Smooth muscle cell (in vitro differentiated cells): ENCODE results near the gene SPIC. TPM values are rescaled to one million over a fixed set of nuclear protein-coding genes. Genes with fewer than 3 reads are reported as not detected.
"Not testable (repeated sequence)": the region's sequence is repeated elsewhere in the genome, so short reads cannot be mapped to it uniquely, and the experiment has no call there.

Experiments
- DNase-seq: peaks from one replicate; lab custom pipeline; 2025; ENCODE audit not compliant: unreplicated experiment; lab: John Stamatoyannopoulos, UW
- H2AFZ ChIP-seq: fragments of 200-600 bp; sonication (generic); 2 replicates; pipeline ENCODE4 v1.6.0; 2016; ENCODE audit warnings: antibody characterized with exemption, low read depth, mild to moderate bottlenecking
- H3F3A ChIP-seq: fragments of 200-600 bp; sonication (generic); 2 replicates; pipeline ENCODE4 v1.6.0; 2017; ENCODE audit warnings: antibody characterized with exemption, low read depth
- H3K27ac ChIP-seq: fragments of 200-600 bp; sonication (generic); 2 replicates; pipeline ENCODE4 v1.5.1; 2016; ENCODE audit warnings: low read depth, mild to moderate bottlenecking
- H3K27me3 ChIP-seq: fragments of 200-600 bp; sonication (generic); 2 replicates; pipeline ENCODE4 v1.6.1; 2016; ENCODE audit warnings: low read depth, mild to moderate bottlenecking
- H3K36me3 ChIP-seq: fragments of 200-600 bp; sonication (generic); 2 replicates; pipeline ENCODE4 v1.5.1; 2016; ENCODE audit warnings: low read depth
- H3K4me1 ChIP-seq: fragments of 200-600 bp; sonication (generic); 2 replicates; pipeline ENCODE4 v1.5.1; 2016; ENCODE audit warnings: low read depth
- H3K4me2 ChIP-seq: fragments of 200-600 bp; sonication (generic); 2 replicates; pipeline ENCODE4 v1.6.0; 2016; ENCODE audit warnings: mild to moderate bottlenecking
- H3K4me3 ChIP-seq: fragments of 200-600 bp; sonication (generic); 2 replicates; pipeline ENCODE4 v1.5.1; 2016; ENCODE audit warnings: mild to moderate bottlenecking
- H3K79me2 ChIP-seq: fragments of 200-600 bp; sonication (generic); 2 replicates; pipeline ENCODE4 v1.6.0; 2016; ENCODE audit warnings: low read depth, mild to moderate bottlenecking
- H3K9ac ChIP-seq: fragments of 200-600 bp; sonication (generic); 2 replicates; pipeline ENCODE4 v1.6.0; 2016; ENCODE audit warnings: low read depth
- H3K9me3 ChIP-seq: fragments of 200-600 bp; sonication (generic); replicated peaks from 2 replicates; pipeline ENCODE4 v1.5.1; 2016; ENCODE audit warnings: low read depth
- H4K20me1 ChIP-seq: fragments of 200-600 bp; sonication (generic); 2 replicates; pipeline ENCODE4 v1.6.0; 2016; ENCODE audit warnings: low read depth
- CTCF ChIP-seq: fragments of 200-600 bp; sonication (generic); IDR thresholded peaks from 2 replicates; pipeline ENCODE4 v1.5.1; 2017; ENCODE audit warnings: borderline replicate concordance, mild to moderate bottlenecking, antibody characterized with exemption; ENCODE audit not compliant: insufficient read depth, poor library complexity, severe bottlenecking
- WGBS: methylation state at CpG from one replicate; pipeline ENCODE4 v1.1.7; 2016; ENCODE audit warnings: low lambda C conversion rate; 5-methylcytosine and 5-hydroxymethylcytosine counted together
- polyA plus RNA-seq: library from polyadenylated mRNA; unstranded; fragments of >200 nt; fragmentation: Nextera tagmentation; extraction: Ambion mirVana; gene quantifications from 2 replicates; pipeline ENCODE4 v1.2.1, GENCODE V29; 2016
- total RNA-seq: library from RNA; depleted of rRNA; stranded (reverse); fragments of >200 nt; gene quantifications from 2 replicates; pipeline ENCODE4 v1.2.3, GENCODE V29; 2014

The SPIC gene
- total and polyA plus RNA-seq, 2 experiments from 2014 or later: not detected

- DNase-seq: no peak
- Histone ChIP-seq H3K79me2 (no peaks in the 10 kb centered on the region), H3K4me3 (no peak overlapping the region), H4K20me1 (no peaks in the 10 kb centered on the region), H3K4me2 (no peak overlapping the region), H3K27ac (no peak overlapping the region), H3K27me3 (peaks cover 6% of the 10 kb centered on the region), H3K36me3 (no peaks in the 10 kb centered on the region), H3K9ac (no peak overlapping the region), H3F3A (no peaks in the 10 kb centered on the region), H3K9me3 (no peaks in the 10 kb centered on the region), H2AFZ (no peak overlapping the region), H3K4me1 (no peaks in the 10 kb centered on the region)
- 95% methylated on average over 2 of the region's 2 CpGs for WGBS
- TF ChIP-seq CTCF: no peak
Measured at GRCh38 chr12:101470939-101471338, 4.2 kb upstream of the SPIC start.

- not testable (repeated sequence) for H3K9me3 ChIP-seq, H3K9ac ChIP-seq, DNase-seq, H3K4me2 ChIP-seq, H3K27me3 ChIP-seq, H3K27ac ChIP-seq, H4K20me1 ChIP-seq, H3K4me1 ChIP-seq, H3F3A ChIP-seq, H3K4me3 ChIP-seq, H3K36me3 ChIP-seq, H2AFZ ChIP-seq, H3K79me2 ChIP-seq
- 94% methylated on average over 5 of the region's 5 CpGs for WGBS
Measured at GRCh38 chr12:101471878-101472277, 3.3 kb upstream of the SPIC start.

- 65% methylated on average over 4 of the region's 4 CpGs for WGBS
Measured at GRCh38 chr12:101474248-101474647, 888 bp upstream of the SPIC start.

GRCh38 chr12:101475751-101476305, 692 bp downstream of the SPIC start:
- DNase-seq: no peak
- Histone ChIP-seq H3F3A (no peaks in the 10 kb centered on the region), H3K9me3 (no peaks in the 10 kb centered on the region), H3K4me3 (no peak overlapping the region), H3K79me2 (no peaks in the 10 kb centered on the region), H3K4me2 (no peak overlapping the region), H3K36me3 (no peaks in the 10 kb centered on the region), H3K27me3 (peaks cover 6% of the 10 kb centered on the region), H3K27ac (no peak overlapping the region), H3K4me1 (no peaks in the 10 kb centered on the region), H2AFZ (no peak overlapping the region), H3K9ac (no peak overlapping the region), H4K20me1 (no peaks in the 10 kb centered on the region)
- WGBS: 90% methylated on average over 5 of the region's 5 CpGs
- no peak for TF ChIP-seq CTCF

More at GRCh38 chr12:101474248-101474647, 888 bp upstream of the SPIC start:
- DNase-seq: no peak
- no peaks in the 10 kb centered on the region for H3K36me3 ChIP-seq
- no peak for TF ChIP-seq CTCF
- peaks cover 6% of the 10 kb centered on the region for H3K27me3 ChIP-seq
- H2AFZ ChIP-seq: no peak overlapping the region
- no peak overlapping the region for H3K4me3 ChIP-seq
- H3K9ac ChIP-seq: no peak overlapping the region
- no peaks in the 10 kb centered on the region for H3K79me2 ChIP-seq
- H3K9me3 ChIP-seq: no peaks in the 10 kb centered on the region
- H3K4me2 ChIP-seq: no peak overlapping the region
- no peaks in the 10 kb centered on the region for H3K4me1 ChIP-seq
- H3F3A ChIP-seq: no peaks in the 10 kb centered on the region
- no peak overlapping the region for H3K27ac ChIP-seq
- no peaks in the 10 kb centered on the region for H4K20me1 ChIP-seq
